ENCODE results near the gene KIF11.

GRCh38 chr10:92598321-92598720 lies 5.4 kb downstream of the KIF11 start:
- TF ChIP-seq CTCF (IDR thresholded peaks at IDR 0.05; ENCODE audit: poor library complexity, severe bottlenecking) (no peak), EP300 (conservative IDR thresholded peaks at IDR 0.05; ENCODE audit: poor library complexity, severe bottlenecking) (no peak), EZH2 (IDR thresholded peaks at IDR 0.05; ENCODE audit: borderline replicate concordance, insufficient read depth, low read length, poor library complexity, severe bottlenecking) (no peak), POLR2AphosphoS5 (IDR thresholded peaks at IDR 0.05) (no peak)

Measured in neural cell (in vitro differentiated cells).